Fibroblast of peridontal ligament (primary cell): Measurements from ENCODE around the gene PTGES3.
"Not testable (repeated sequence)": the region's sequence is repeated elsewhere in the genome, so short reads cannot be mapped to it uniquely, and the experiment has no call there.

ENCODE experiments used
- DNase-seq: peaks from one replicate; pipeline ENCODE4 v3.0.0-alpha.2; 2010; ENCODE audit errors: extremely low read depth

The PTGES3 gene, protein sequence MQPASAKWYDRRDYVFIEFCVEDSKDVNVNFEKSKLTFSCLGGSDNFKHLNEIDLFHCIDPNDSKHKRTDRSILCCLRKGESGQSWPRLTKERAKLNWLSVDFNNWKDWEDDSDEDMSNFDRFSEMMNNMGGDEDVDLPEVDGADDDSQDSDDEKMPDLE

GRCh38 chr12:56688129-56688845 lies at the start of gene PTGES3:
Gene PTGES3 (minus strand): TSS chr12:56688284. CDS start chr12:56687999, 285 bp downstream.
- DNase-seq = peak; percentile 97

- DNase-seq = no peak
These were observed 40.2 kb upstream of the PTGES3 start for GRCh38 chr12:56728139-56728861.

GRCh38 chr12:56726196-56726675 lies 38.2 kb upstream of the PTGES3 start:
- not testable (repeated sequence) for DNase-seq

DNA sequence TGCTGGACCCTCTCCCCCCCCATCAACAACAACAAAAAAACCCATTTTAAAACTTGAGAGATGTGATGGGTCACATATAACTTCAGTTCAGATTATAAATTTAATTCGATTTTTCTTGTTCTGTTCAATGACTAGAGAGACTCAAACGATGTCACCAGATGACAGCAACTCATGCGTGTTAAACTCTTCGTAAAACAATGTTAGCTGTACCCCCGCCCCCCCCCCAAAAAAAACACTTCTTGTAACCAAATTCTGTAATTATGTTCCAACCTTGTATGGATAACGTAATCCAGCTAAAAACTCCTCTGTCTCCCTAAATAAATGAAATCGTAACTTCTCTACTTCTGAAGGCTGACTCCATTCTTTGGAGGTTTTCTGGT lies 37.6 kb upstream of the PTGES3 start:
- DNase-seq = peak; percentile 38

GRCh38 chr12:56724972-56725722 lies 37.1 kb upstream of the PTGES3 start, which contains the start of gene NACA:
Gene NACA (minus strand): TSS chr12:56725299. CDS start chr12:56724521, 778 bp downstream.
- peak; percentile 97 for DNase-seq

DNA sequence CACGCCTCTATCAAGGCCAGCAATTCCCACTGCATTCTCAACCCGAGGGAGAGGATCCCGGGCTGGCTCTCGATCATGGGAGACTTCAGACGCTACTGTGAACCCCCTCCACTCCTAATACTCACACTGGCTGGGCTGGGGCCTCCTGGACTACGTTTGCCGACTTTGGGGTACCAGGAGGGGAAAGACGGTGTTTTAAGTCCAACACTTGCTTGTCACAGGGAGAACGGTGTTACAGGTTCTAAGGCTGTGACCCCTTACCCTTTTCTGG lies 36.6 kb upstream of the PTGES3 start:
- no peak for DNase-seq

DNA sequence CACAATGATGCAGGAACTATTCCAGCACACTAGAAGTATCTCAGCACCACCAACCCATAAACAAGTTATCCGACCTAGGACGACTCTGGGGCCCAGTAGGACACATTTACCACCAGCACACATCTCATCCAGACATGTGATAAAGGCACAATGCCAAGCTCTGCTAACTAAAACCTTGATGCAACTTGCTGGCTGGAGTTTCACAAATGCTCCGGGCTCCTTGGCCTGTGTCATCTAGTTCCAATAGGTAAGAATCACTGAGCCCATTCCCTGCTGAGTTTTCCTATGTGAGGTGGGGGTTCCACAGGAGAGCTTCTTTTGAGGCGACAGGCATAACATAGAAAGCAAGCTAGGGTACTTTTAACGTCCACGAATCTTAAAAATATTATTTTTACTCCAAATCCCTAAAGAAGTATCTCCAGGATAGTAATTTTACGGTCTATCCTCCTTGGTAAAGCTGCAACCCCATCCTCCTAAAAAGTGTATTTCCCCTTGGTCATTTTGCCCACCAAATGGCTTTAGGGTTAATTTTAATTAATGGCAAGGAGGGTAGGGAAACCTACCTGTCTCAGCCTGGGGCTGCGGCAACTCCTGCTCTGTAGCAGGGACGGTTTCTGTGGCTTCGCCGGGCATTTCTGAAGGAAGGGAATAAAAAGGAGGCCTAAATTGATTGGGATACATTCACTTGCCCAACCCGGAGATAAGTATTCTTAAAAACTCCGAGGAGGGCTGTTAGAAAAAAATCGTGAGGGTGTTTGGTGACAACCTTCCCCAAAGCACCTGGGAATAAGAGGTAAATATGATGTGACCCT lies 36.0 kb upstream of the PTGES3 start:
- DNase-seq = peak; percentile 91

- DNase-seq = no peak
These were observed 35.3 kb upstream of the PTGES3 start for GRCh38 chr12:56723352-56723751.

DNA sequence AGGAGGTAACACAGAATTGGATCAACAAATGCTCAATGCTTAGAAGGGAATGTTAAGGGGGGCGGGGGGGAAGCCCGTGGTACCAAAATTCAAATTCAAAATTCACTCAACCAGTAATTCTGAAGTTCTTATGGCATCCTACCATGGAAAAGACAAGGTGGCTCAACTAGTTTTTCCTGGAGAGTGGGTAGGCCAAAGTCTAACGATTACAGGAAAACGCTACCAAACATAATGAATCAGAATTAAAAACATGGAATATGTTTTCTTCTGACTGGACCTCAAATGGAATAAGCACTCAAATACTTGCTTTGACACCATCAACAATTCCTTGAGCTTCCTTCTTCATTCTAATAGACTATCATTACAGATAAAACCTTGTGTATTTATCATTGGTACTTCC lies 34.7 kb upstream of the PTGES3 start:
- DNase-seq = no peak

- DNase-seq = no peak
These were observed 33.6 kb upstream of the PTGES3 start for GRCh38 chr12:56721721-56722120.

DNA sequence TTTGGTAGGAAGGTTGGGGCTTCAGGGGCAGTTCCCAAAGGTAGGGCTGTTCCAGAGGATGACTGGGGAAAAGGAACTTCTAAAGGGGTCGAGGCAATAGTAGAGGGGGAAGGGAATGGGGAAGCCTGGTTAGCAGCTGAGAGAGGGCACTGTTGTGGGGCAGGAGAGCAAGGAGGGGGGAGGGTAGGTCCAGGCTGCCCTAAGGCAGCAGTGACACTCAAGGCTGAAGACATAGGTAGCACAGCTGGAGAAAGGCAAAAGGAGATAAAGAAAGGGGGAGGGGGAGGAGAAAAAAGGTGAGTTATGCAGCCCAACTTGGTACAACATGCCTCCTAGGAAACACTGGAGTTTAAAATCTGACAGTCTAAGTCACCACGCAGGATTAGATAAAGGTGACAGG lies 33.1 kb upstream of the PTGES3 start:
- no peak for DNase-seq

DNA sequence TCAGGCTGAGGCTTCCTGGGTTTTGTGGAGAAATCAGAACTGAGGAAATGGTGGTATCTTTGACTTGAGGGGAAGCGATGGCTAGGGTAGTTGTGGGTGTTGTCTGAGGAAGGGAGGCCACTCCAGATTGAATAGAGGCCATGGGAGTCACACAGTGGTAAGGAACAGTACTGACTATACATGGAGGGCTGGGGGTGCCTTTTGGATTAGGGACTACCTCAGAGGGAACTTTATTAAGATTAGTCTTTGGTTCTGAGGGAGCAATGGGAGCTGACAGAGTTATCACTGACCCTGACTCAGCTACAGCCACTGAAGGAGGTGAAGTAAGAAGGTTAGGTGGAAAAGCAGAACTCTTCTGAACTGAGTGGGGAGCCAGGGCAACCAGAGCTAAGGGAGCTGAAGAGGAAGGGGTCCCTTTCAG lies 32.7 kb upstream of the PTGES3 start:
- no peak for DNase-seq

DNA sequence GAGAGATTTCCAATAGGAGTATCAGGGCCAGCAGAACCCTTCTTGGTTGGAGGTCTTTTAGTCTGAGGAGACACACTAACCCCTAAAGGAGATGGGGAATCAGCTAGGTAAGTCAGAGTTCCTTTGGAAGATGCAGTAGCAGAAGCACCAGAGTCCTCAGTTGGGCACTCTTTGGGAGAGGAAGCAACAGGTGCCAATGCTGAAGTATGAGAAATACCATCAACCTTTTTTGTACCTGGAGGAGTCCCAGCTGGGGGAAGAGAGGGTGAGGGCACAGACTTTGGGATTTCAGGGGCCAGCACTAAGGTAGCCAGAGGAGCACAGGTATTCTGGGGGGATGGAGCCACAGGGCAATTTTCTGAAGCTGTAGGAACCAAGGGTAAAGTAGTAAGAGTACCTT lies 31.0 kb upstream of the PTGES3 start:
- DNase-seq = no peak

DNA sequence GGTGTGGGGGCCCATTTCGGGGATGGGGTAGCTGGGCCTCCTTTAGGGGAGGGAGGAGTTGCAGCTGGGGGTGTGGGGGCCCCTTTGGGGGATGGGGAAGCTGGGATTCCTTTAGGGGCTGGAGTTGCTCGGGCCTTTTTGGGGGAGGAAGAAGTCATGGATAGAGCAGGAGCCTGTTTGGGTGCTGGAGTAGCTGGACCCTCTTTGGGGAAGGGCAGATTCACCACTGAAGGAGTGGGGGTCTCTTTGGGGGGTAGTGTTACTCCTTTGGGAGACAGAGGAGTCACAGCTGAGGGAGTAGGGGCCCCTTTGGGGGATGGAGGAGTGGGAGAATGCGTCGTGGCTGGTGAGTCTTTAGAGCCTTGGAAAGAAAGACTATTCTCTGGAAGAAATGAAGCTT lies 30.6 kb upstream of the PTGES3 start:
- DNase-seq = no peak

GRCh38 chr12:56718149-56718548 lies 30.1 kb upstream of the PTGES3 start:
- no peak for DNase-seq

- DNase-seq = no peak
These were observed 29.1 kb upstream of the PTGES3 start for GRCh38 chr12:56716933-56717880.

DNA sequence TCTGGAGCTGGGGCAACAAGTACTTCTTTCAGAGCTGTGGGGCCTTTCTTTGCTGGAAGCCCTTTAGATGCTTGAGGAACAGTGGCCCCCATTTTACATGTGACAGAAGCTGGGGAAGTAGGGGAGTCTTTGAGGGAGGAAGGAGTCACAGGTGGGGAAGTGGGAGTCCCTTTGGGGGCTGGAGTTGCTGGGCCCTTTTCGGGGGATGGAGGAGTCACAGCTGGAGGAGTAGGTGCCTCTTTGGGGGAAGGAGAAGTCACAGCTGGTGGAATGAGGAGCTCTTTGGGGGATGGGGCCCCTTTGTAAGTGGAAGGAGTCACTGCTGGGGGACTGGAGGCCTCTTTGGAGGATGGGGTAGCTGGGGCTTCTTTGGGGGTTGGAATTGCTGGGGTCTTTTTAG lies 28.4 kb upstream of the PTGES3 start:
- no peak for DNase-seq

DNA sequence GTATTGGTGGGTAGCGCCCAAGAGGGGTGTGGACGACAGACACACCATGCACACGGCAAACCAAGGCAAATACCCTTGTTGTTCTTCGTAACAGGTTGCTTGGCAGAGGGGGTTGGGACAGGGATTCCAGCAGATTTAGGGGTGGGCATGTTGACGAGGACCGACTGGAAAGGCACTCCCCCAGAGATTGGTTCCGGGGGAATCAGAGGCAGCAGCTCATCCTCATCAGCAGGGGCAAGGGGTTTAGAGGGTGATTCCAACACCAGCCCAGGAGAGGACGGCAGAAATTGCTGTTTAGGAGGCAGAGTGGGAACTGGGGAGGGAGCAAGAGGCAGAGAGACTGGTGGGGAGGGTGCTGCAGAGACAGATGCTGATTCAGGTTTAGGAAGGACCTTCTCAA lies 27.7 kb upstream of the PTGES3 start:
- no peak for DNase-seq

DNA sequence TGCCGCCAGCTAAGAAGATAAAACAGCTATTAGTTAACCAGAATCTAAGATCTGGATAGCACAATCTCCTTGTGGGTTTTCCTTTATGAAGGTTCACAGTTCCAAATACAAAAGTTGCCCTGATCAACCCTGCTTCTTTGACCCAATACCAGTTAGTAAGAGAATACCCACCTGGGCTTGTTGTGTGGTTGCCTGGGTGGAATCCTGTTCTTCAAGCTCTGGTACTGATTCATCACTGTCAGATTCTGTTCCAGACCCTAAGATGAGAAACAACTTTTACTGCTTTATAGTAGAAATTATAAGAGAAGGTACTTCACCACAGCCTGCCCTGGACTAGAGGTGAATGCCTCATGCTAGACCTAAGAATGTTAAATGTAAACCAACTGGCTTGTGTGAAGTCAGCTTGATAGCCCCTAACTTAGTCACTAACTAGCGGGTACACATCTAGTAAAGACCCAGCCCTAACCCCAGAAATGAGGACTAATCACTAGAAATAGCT lies 26.4 kb upstream of the PTGES3 start:
- no peak for DNase-seq

GRCh38 chr12:56713345-56713744 lies 25.3 kb upstream of the PTGES3 start:
- no peak for DNase-seq
